ENCODE results near the gene NFXL1.

The NFXL1 gene

GRCh38 chr4:47862297-47862696, 52.1 kb downstream of the NFXL1 start:
- peak; percentile 46 for DNase-seq (ENCODE audit: low read depth)
- H3K4me3 ChIP-seq (replicated peaks; ENCODE audit: low read depth, low read length): no peak overlapping the region
- no peak for TF ChIP-seq CTCF (IDR thresholded peaks at IDR 0.05; ENCODE audit: low read length, missing control alignments)

- no peak for TF ChIP-seq CTCF (IDR thresholded peaks at IDR 0.05; ENCODE audit: low read length, missing control alignments)
- H3K4me3 ChIP-seq (replicated peaks; ENCODE audit: low read depth, low read length): no peak overlapping the region
- DNase-seq (ENCODE audit: low read depth): no peak
Measured at GRCh38 chr4:47860305-47860704, 54.1 kb downstream of the NFXL1 start.

GRCh38 chr4:47858006-47858405, 56.4 kb downstream of the NFXL1 start:
- TF ChIP-seq CTCF (IDR thresholded peaks at IDR 0.05; ENCODE audit: low read length, missing control alignments): no peak
- H3K4me3 ChIP-seq (replicated peaks; ENCODE audit: low read depth, low read length): no peak overlapping the region
- DNase-seq (ENCODE audit: low read depth): no peak

GRCh38 chr4:47856713-47857112, 57.7 kb downstream of the NFXL1 start:
- no peak for DNase-seq (ENCODE audit: low read depth)
- no peak overlapping the region for H3K4me3 ChIP-seq (replicated peaks; ENCODE audit: low read depth, low read length)
- TF ChIP-seq CTCF (IDR thresholded peaks at IDR 0.05; ENCODE audit: low read length, missing control alignments): no peak

- no peak for DNase-seq (ENCODE audit: low read depth)
- no peak overlapping the region for H3K4me3 ChIP-seq (replicated peaks; ENCODE audit: low read depth, low read length)
- no peak for TF ChIP-seq CTCF (IDR thresholded peaks at IDR 0.05; ENCODE audit: low read length, missing control alignments)
Measured at GRCh38 chr4:47855350-47855749, 59.0 kb downstream of the NFXL1 start.

DNA sequence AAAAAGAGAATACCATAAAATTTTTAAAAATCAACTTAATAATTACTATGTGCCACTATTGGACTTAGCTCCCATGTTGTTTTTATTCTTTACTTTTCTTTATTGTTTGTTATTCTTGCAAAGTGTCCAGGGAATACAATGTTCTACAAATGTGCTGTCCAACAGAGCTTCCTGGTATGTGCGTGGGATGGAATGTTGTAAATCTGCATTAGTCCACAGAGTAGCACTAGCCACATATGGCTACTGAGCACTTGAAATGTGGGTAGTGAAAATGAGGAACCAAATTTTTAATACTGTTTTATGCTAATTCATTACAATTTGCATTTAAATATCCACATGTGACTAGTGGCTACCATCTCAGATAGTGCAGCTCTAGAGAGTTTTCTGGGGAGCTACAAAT, 62.2 kb downstream of the NFXL1 start:
- DNase-seq (ENCODE audit: low read depth): peak; percentile 88
- no peak for TF ChIP-seq CTCF (IDR thresholded peaks at IDR 0.05; ENCODE audit: low read length, missing control alignments)
- H3K4me3 ChIP-seq (replicated peaks; ENCODE audit: low read depth, low read length): no peak overlapping the region

DNA sequence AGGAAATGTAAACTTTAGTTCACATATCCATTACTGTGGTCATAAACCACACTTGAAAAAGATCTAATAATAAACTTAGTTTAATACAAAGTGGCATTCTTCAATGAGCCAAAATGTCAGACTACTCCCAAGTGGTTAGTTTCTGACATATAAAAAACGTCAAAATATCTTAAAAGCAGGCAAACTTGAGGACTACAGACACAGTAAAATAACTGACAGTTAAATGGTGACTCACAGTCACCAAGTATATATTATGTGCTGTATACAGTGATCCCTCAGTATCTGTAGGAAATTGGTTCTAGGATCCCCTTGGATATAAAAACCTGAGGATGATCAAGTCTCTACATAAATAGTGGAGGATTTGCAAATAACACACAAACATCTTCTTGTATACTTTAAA, 64.9 kb downstream of the NFXL1 start:
- DNase-seq (ENCODE audit: low read depth): no peak
- no peak overlapping the region for H3K4me3 ChIP-seq (replicated peaks; ENCODE audit: low read depth, low read length)
- no peak for TF ChIP-seq CTCF (IDR thresholded peaks at IDR 0.05; ENCODE audit: low read length, missing control alignments)

Data from fibroblast of pulmonary artery (primary cell).